Measurements from ENCODE around the gene NUDT1. TPM values are rescaled to one million over a fixed set of nuclear protein-coding genes. Genes with fewer than 3 reads are reported as not detected.
A peak's percentile ranks its signal among the peaks of the same experiment; 100 is the strongest.

The NUDT1 gene
- total RNA-seq, 1 experiment from 2014 or later, result 100 TPM

DNA sequence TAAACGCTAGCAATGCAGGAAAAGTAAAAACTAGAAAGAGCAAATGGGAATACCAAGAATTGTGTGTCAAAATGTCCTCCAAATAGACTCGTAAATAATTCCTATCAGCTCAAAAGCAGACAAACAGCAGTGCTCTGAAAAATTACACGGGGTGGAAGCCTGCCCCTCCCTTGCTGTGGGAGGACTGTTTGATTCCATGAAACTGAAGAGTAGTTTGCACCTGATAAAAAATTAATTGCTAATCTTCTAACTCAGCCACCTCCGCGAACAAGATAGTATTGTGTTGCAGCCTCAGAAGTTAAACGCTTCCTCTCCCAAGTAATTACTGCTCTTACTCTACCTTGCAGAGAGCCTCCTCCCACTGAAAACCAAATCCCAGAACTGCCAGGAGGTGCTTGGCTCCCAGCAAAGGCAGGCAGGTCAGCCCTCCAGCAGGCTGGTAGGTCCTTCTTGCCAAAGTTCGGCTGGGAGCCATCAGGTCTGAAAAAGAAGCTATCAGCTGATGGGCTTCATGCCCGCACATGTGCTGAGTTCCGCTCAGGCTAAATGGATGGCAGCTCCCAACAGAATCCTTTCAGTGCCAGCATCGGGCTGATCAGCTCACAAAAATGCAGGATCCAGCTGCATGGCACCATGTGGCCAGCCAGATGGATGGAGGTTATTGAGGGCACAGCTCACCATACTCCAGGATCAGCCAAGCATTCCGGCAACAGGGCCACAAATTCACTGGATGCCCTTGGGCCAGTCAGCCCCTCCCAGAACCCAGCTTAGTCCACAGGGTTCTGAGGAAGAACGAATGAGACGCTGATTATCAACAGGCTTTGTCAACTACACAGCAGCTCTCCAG, 46.4 kb upstream of the NUDT1 start:
- Mint-ChIP-seq H3K9me3 (peaks cover 14% of the 10 kb centered on the region; the same call in 1 of the 2 replicates), H3K4me1 (no peaks in the 10 kb centered on the region), H3K27me3 (ENCODE audit: low read depth) (no peaks in the 10 kb centered on the region), H3K4me3 (no peak overlapping the region), H3K27ac (no peak overlapping the region), H3K36me3 (peaks cover 41% of the 10 kb centered on the region)
- DNase-seq (ENCODE audit: low spot score) (no peak), ATAC-seq (no peak)
- TF ChIP-seq, protein P1, sequence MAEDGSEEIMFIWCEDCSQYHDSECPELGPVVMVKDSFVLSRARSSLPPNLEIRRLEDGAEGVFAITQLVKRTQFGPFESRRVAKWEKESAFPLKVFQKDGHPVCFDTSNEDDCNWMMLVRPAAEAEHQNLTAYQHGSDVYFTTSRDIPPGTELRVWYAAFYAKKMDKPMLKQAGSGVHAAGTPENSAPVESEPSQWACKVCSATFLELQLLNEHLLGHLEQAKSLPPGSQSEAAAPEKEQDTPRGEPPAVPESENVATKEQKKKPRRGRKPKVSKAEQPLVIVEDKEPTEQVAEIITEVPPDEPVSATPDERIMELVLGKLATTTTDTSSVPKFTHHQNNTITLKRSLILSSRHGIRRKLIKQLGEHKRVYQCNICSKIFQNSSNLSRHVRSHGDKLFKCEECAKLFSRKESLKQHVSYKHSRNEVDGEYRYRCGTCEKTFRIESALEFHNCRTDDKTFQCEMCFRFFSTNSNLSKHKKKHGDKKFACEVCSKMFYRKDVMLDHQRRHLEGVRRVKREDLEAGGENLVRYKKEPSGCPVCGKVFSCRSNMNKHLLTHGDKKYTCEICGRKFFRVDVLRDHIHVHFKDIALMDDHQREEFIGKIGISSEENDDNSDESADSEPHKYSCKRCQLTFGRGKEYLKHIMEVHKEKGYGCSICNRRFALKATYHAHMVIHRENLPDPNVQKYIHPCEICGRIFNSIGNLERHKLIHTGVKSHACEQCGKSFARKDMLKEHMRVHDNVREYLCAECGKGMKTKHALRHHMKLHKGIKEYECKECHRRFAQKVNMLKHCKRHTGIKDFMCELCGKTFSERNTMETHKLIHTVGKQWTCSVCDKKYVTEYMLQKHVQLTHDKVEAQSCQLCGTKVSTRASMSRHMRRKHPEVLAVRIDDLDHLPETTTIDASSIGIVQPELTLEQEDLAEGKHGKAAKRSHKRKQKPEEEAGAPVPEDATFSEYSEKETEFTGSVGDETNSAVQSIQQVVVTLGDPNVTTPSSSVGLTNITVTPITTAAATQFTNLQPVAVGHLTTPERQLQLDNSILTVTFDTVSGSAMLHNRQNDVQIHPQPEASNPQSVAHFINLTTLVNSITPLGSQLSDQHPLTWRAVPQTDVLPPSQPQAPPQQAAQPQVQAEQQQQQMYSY (CRISPR knock-in tag; IDR thresholded peaks at IDR 0.05), result no peak
- no peak for TF ChIP-seq IRF2 (CRISPR knock-in tag; IDR thresholded peaks at IDR 0.05; ENCODE audit: borderline replicate concordance, low read depth)
- no peak for TF ChIP-seq MXD4 (CRISPR knock-in tag; IDR thresholded peaks at IDR 0.05; ENCODE audit: borderline replicate concordance)
- TF ChIP-seq ZNF423 (CRISPR knock-in tag; IDR thresholded peaks at IDR 0.05), result no peak
- TF ChIP-seq, protein P2, sequence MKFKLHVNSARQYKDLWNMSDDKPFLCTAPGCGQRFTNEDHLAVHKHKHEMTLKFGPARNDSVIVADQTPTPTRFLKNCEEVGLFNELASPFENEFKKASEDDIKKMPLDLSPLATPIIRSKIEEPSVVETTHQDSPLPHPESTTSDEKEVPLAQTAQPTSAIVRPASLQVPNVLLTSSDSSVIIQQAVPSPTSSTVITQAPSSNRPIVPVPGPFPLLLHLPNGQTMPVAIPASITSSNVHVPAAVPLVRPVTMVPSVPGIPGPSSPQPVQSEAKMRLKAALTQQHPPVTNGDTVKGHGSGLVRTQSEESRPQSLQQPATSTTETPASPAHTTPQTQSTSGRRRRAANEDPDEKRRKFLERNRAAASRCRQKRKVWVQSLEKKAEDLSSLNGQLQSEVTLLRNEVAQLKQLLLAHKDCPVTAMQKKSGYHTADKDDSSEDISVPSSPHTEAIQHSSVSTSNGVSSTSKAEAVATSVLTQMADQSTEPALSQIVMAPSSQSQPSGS (CRISPR knock-in tag; IDR thresholded peaks at IDR 0.05; ENCODE audit: borderline replicate concordance, low read depth), result no peak
- TF ChIP-seq MYBL2 (CRISPR knock-in tag; IDR thresholded peaks at IDR 0.05), result no peak
- TF ChIP-seq ZNF219 (CRISPR knock-in tag; IDR thresholded peaks at IDR 0.05; ENCODE audit: borderline replicate concordance), result no peak
- TF ChIP-seq, protein P3, sequence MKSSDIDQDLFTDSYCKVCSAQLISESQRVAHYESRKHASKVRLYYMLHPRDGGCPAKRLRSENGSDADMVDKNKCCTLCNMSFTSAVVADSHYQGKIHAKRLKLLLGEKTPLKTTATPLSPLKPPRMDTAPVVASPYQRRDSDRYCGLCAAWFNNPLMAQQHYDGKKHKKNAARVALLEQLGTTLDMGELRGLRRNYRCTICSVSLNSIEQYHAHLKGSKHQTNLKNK (CRISPR knock-in tag; IDR thresholded peaks at IDR 0.05), result no peak
- POLR2A ChIA-PET, result interaction anchor here (0.5 to 0.9 kb wide), 2 partner anchors 19 to 1099 kb away, joined by 3 to 5 read pairs; no protein-coding TSS in a partner anchor
- CTCF ChIA-PET, result interaction anchor here (0.6 to 1.8 kb wide), 20 partner anchors 8 to 1681 kb away, joined by 3 to 6 read pairs (median 4); partner anchors contain the start of gene MAD1L1

DNA sequence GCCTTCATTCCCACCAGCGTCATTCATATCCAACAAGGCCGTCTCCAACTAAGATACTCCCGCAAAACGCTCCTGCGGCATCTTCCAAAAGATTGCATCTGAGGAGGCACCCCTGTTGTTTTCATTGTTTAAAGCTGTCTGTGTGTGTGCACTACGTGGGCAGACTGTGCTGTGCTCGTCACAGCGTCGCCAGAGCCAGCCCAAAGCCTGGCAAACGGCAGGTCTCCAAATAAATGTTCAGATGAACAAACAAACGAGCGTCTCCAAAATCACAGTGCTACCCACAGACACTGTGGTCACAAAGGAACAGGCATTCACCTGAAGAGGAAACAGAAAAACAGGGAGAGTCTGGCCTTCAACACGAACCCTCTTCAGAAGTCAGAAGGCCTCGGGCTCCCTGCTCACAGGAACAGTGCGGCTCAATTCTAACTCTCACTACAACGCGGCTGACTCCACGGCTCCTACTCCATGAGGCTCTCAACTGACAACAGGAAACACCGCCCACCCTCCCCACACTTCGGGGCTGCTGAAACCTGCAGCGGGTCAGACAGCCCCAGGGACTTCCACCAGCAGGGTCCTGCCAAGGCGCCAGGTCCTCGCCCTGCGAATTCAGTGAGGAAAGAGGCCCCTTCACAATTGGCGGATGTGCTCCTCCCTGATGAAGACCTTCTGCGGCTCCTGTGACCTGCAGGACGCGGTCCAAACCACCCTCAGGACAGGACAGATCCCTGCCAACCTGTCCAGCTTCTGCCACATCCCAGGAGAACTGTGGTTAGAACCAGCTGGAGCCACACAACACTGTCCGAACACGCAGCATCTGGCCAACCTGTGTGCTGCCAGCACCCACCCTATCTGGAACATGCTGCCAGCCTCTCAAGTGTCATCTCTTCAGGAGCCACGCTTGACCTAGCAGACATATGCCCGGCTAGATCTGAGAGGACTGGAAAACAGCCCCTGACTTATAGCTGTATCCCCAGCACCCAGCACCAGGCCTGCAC, 45.3 kb upstream of the NUDT1 start:
- POLR2A ChIA-PET, result no interaction called here
- H3K36me3 Mint-ChIP-seq, result peaks cover 37% of the 10 kb centered on the region
- no peak for TF ChIP-seq ETV6 (CRISPR knock-in tag; IDR thresholded peaks at IDR 0.05)
- TF ChIP-seq, protein P4, sequence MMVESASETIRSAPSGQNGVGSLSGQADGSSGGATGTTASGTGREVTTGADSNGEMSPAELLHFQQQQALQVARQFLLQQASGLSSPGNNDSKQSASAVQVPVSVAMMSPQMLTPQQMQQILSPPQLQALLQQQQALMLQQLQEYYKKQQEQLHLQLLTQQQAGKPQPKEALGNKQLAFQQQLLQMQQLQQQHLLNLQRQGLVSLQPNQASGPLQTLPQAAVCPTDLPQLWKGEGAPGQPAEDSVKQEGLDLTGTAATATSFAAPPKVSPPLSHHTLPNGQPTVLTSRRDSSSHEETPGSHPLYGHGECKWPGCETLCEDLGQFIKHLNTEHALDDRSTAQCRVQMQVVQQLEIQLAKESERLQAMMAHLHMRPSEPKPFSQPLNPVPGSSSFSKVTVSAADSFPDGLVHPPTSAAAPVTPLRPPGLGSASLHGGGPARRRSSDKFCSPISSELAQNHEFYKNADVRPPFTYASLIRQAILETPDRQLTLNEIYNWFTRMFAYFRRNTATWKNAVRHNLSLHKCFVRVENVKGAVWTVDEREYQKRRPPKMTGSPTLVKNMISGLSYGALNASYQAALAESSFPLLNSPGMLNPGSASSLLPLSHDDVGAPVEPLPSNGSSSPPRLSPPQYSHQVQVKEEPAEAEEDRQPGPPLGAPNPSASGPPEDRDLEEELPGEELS (CRISPR knock-in tag; IDR thresholded peaks at IDR 0.05), result no peak
- TF ChIP-seq MYBL2 (CRISPR knock-in tag; IDR thresholded peaks at IDR 0.05), result no peak
- TF ChIP-seq ESRRA (CRISPR knock-in tag; IDR thresholded peaks at IDR 0.05; ENCODE audit: borderline replicate concordance), result no peak
- TF ChIP-seq, protein P5, sequence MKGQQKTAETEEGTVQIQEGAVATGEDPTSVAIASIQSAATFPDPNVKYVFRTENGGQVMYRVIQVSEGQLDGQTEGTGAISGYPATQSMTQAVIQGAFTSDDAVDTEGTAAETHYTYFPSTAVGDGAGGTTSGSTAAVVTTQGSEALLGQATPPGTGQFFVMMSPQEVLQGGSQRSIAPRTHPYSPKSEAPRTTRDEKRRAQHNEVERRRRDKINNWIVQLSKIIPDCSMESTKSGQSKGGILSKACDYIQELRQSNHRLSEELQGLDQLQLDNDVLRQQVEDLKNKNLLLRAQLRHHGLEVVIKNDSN (CRISPR knock-in tag; IDR thresholded peaks at IDR 0.05), result no peak
- no peak for TF ChIP-seq RORB (CRISPR knock-in tag; IDR thresholded peaks at IDR 0.05)
- no peak for TF ChIP-seq ZNF219 (CRISPR knock-in tag; IDR thresholded peaks at IDR 0.05; ENCODE audit: borderline replicate concordance)
- TF ChIP-seq, protein P6, sequence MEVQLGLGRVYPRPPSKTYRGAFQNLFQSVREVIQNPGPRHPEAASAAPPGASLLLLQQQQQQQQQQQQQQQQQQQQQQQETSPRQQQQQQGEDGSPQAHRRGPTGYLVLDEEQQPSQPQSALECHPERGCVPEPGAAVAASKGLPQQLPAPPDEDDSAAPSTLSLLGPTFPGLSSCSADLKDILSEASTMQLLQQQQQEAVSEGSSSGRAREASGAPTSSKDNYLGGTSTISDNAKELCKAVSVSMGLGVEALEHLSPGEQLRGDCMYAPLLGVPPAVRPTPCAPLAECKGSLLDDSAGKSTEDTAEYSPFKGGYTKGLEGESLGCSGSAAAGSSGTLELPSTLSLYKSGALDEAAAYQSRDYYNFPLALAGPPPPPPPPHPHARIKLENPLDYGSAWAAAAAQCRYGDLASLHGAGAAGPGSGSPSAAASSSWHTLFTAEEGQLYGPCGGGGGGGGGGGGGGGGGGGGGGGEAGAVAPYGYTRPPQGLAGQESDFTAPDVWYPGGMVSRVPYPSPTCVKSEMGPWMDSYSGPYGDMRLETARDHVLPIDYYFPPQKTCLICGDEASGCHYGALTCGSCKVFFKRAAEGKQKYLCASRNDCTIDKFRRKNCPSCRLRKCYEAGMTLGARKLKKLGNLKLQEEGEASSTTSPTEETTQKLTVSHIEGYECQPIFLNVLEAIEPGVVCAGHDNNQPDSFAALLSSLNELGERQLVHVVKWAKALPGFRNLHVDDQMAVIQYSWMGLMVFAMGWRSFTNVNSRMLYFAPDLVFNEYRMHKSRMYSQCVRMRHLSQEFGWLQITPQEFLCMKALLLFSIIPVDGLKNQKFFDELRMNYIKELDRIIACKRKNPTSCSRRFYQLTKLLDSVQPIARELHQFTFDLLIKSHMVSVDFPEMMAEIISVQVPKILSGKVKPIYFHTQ (CRISPR knock-in tag; IDR thresholded peaks at IDR 0.05), result no peak
- TF ChIP-seq, protein P7, sequence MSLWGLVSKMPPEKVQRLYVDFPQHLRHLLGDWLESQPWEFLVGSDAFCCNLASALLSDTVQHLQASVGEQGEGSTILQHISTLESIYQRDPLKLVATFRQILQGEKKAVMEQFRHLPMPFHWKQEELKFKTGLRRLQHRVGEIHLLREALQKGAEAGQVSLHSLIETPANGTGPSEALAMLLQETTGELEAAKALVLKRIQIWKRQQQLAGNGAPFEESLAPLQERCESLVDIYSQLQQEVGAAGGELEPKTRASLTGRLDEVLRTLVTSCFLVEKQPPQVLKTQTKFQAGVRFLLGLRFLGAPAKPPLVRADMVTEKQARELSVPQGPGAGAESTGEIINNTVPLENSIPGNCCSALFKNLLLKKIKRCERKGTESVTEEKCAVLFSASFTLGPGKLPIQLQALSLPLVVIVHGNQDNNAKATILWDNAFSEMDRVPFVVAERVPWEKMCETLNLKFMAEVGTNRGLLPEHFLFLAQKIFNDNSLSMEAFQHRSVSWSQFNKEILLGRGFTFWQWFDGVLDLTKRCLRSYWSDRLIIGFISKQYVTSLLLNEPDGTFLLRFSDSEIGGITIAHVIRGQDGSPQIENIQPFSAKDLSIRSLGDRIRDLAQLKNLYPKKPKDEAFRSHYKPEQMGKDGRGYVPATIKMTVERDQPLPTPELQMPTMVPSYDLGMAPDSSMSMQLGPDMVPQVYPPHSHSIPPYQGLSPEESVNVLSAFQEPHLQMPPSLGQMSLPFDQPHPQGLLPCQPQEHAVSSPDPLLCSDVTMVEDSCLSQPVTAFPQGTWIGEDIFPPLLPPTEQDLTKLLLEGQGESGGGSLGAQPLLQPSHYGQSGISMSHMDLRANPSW (CRISPR knock-in tag; conservative IDR thresholded peaks at IDR 0.05; ENCODE audit: low read depth), result no peak
- TF ChIP-seq SMAD4 (CRISPR knock-in tag; IDR thresholded peaks at IDR 0.05), result no peak

More for the DNA sequence above, 45.3 kb upstream of the NUDT1 start:
- Mint-ChIP-seq H3K27me3 (ENCODE audit: low read depth) (no peaks in the 10 kb centered on the region), H3K27ac (peak overlapping the region; percentile 53), H3K9me3 (peaks cover 14% of the 10 kb centered on the region; the same call in 1 of the 2 replicates), H3K4me3 (no peak overlapping the region), H3K4me1 (no peaks in the 10 kb centered on the region)
- DNase-seq (ENCODE audit: low spot score), result no peak
- ATAC-seq, result no peak
- CTCF ChIA-PET, result no interaction called here
